H9 (cell line): ENCODE results near the gene PIGL. TPM values are rescaled to one million over a fixed set of nuclear protein-coding genes. Genes with fewer than 3 reads are reported as not detected.

Experiments
- DNase-seq: peaks from one replicate; pipeline ENCODE4 v3.0.0-alpha.2; 2017
- H2AFZ ChIP-seq: one replicate; pipeline ENCODE4 v1.6.1; 2013; ENCODE audit warnings: mild to moderate bottlenecking, low read length, control low read depth, moderate library complexity
- H2AK5ac ChIP-seq: 2 replicates; pipeline ENCODE4 v1.6.1; 2013; ENCODE audit warnings: low read length, control low read depth, mixed read lengths; ENCODE audit not compliant: insufficient read length
- H2BK120ac ChIP-seq: one replicate; pipeline ENCODE4 v1.6.1; 2013; ENCODE audit warnings: low read depth, mild to moderate bottlenecking, low read length, control low read depth, inconsistent platforms; ENCODE audit not compliant: poor library complexity, severe bottlenecking
- H2BK12ac ChIP-seq: 2 replicates; pipeline ENCODE4 v1.6.1; 2013; ENCODE audit warnings: low read length, control low read depth, mixed read lengths, low read depth; ENCODE audit not compliant: insufficient read length
- H2BK15ac ChIP-seq: 2 replicates; pipeline ENCODE4 v1.6.1; 2013; ENCODE audit warnings: low read depth, low read length, control low read depth
- H2BK20ac ChIP-seq: one replicate; pipeline ENCODE4 v1.6.1; 2013; ENCODE audit warnings: low read depth, mild to moderate bottlenecking, low read length, control low read depth, inconsistent platforms; ENCODE audit not compliant: poor library complexity, severe bottlenecking
- H2BK5ac ChIP-seq: 2 replicates; pipeline ENCODE4 v1.6.1; 2013; ENCODE audit warnings: low read length, control low read depth, mixed read lengths; ENCODE audit not compliant: insufficient read length
- H3K14ac ChIP-seq: 2 replicates; pipeline ENCODE4 v1.6.1; 2013; ENCODE audit warnings: low read length, control low read depth; ENCODE audit not compliant: insufficient read depth
- H3K18ac ChIP-seq: 2 replicates; pipeline ENCODE4 v1.6.1; 2013; ENCODE audit warnings: low read depth, mild to moderate bottlenecking, mixed read lengths, low read length, control low read depth; ENCODE audit not compliant: insufficient read length
- H3K23ac ChIP-seq: 2 replicates; pipeline ENCODE4 v1.6.1; 2013; ENCODE audit warnings: low read length, control low read depth, mixed read lengths, low read depth; ENCODE audit not compliant: insufficient read length
- H3K23me2 ChIP-seq: 2 replicates; pipeline ENCODE4 v1.6.1; 2013; ENCODE audit warnings: low read depth, mild to moderate bottlenecking, mixed read lengths, low read length, control low read depth; ENCODE audit not compliant: insufficient read length, poor library complexity, severe bottlenecking
- H3K27ac ChIP-seq: 2 replicates; pipeline ENCODE4 v1.5.1; 2013; ENCODE audit warnings: low read length, control low read depth, mixed read lengths, low read depth; ENCODE audit not compliant: insufficient read length
- H3K27me3 ChIP-seq: 2 replicates; pipeline ENCODE4 v1.6.1; 2013; ENCODE audit warnings: low read length, control low read depth, inconsistent platforms; ENCODE audit not compliant: insufficient read depth
- H3K4ac ChIP-seq: 2 replicates; pipeline ENCODE4 v1.6.1; 2013; ENCODE audit warnings: low read depth, mild to moderate bottlenecking, control low read depth, inconsistent platforms, low read length, moderate library complexity
- H3K4me1 ChIP-seq: 2 replicates; pipeline ENCODE4 v1.6.1; 2013; ENCODE audit warnings: low read length, control low read depth, inconsistent platforms; ENCODE audit not compliant: insufficient read depth
- H3K4me2 ChIP-seq: 2 replicates; pipeline ENCODE4 v1.6.1; 2013; ENCODE audit warnings: low read length, control low read depth, mixed read lengths; ENCODE audit not compliant: insufficient read length, insufficient read depth
- H3K56ac ChIP-seq: 2 replicates; pipeline ENCODE4 v1.6.1; 2013; ENCODE audit warnings: low read depth, mild to moderate bottlenecking, mixed read lengths, low read length, control low read depth; ENCODE audit not compliant: insufficient read length
- H3K79me1 ChIP-seq: 2 replicates; pipeline ENCODE4 v1.6.1; 2013; ENCODE audit warnings: low read depth, mild to moderate bottlenecking, moderate library complexity, low read length, control low read depth, inconsistent platforms; ENCODE audit not compliant: insufficient read depth, poor library complexity, severe bottlenecking
- H3K79me2 ChIP-seq: 2 replicates; pipeline ENCODE4 v1.6.1; 2013; ENCODE audit warnings: low read length, control low read depth, inconsistent platforms; ENCODE audit not compliant: insufficient read depth
- H3K9ac ChIP-seq: 2 replicates; pipeline ENCODE4 v1.6.1; 2013; ENCODE audit warnings: low read length, control low read depth, mixed read lengths; ENCODE audit not compliant: insufficient read length; ENCODE audit errors: extremely low read depth
- H3K9me3 ChIP-seq: one replicate; pipeline ENCODE4 v1.6.1; 2013; ENCODE audit warnings: low read depth, low read length, inconsistent platforms; ENCODE audit not compliant: control insufficient read depth
- H3T11ph ChIP-seq: one replicate; pipeline ENCODE4 v1.6.1; 2013; ENCODE audit warnings: mild to moderate bottlenecking, low read length, control low read depth, inconsistent platforms
- H4K20me1 ChIP-seq: one replicate; pipeline ENCODE4 v1.6.1; 2013; ENCODE audit not compliant: control insufficient read depth, insufficient read length, insufficient read depth
- H4K5ac ChIP-seq: 2 replicates; pipeline ENCODE4 v1.6.1; 2013; ENCODE audit warnings: low read depth, mild to moderate bottlenecking, mixed read lengths, low read length, control low read depth; ENCODE audit not compliant: insufficient read length
- H4K8ac ChIP-seq: replicated peaks from 2 replicates; pipeline ENCODE4 v1.6.1; 2013; ENCODE audit warnings: low read length, control low read depth, mixed read lengths, low read depth; ENCODE audit not compliant: insufficient read length
- H4K91ac ChIP-seq: 2 replicates; pipeline ENCODE4 v1.6.1; 2013; ENCODE audit warnings: low read depth, mild to moderate bottlenecking, moderate library complexity, mixed read lengths, low read length, control low read depth; ENCODE audit not compliant: insufficient read length
- H3K27ac Mint-ChIP-seq, 3 experiments: 2 replicates in 2 of 3; 3 replicates in 1 of 3; pipeline ENCODE4 v1.8.0; 2020 to 2021; ENCODE audit warnings: mixed read lengths in 3 of 3, mild to moderate bottlenecking in 1 of 3, moderate library complexity in 1 of 3
- H3K27me3 Mint-ChIP-seq: 2 replicates; pipeline ENCODE4 v1.8.0; 2021; ENCODE audit warnings: low read depth, mild to moderate bottlenecking, moderate library complexity, mixed read lengths
- H3K36me3 Mint-ChIP-seq, 3 experiments: 2 replicates in 2 of 3; 3 replicates in 1 of 3; pipeline ENCODE4 v1.8.0; 2020 to 2021; ENCODE audit warnings: low read depth in 3 of 3, mixed read lengths in 3 of 3; ENCODE audit not compliant: insufficient read depth in 1 of 3
- H3K4me1 Mint-ChIP-seq, 2 experiments: 2 replicates each; pipeline ENCODE4 v1.8.0; 2020; ENCODE audit warnings: mixed read lengths in 2 of 2
- H3K4me3 Mint-ChIP-seq, 2 experiments: 2 replicates in 1 of 2; 3 replicates in 1 of 2; pipeline ENCODE4 v1.8.0; 2020 to 2021; ENCODE audit warnings: mild to moderate bottlenecking in 2 of 2, mixed read lengths in 2 of 2, moderate library complexity in 1 of 2
- H3K9me3 Mint-ChIP-seq, 2 experiments: 2 replicates in 1 of 2; 3 replicates in 1 of 2; pipeline ENCODE4 v1.8.0; 2020; ENCODE audit warnings: mild to moderate bottlenecking in 2 of 2, mixed read lengths in 2 of 2, moderate library complexity in 1 of 2
- WGBS: extraction: QIAGEN DNeasy Blood & Tissue Kit; methylation state at CpG from one replicate; pipeline ENCODE4 v1.1.7; 2013; ENCODE audit warnings: missing lambda C conversion rate, low lambda C conversion rate, mixed read lengths; ENCODE audit not compliant: insufficient read length; ENCODE audit errors: extremely low coverage; 5-methylcytosine and 5-hydroxymethylcytosine counted together
- total RNA-seq: library from RNA; stranded (reverse); gene quantifications from 2 replicates; pipeline ENCODE4 v1.2.1, GENCODE V29; 2021
- TF ChIP-seq, protein P1 (sequence below): fragments of 200-600 bp; sonication (generic); conservative IDR thresholded peaks from 3 replicates; pipeline ENCODE4 v1.8.0; 2021; ENCODE audit warnings: antibody characterized with exemption, mild to moderate bottlenecking

The PIGL gene
- total RNA-seq, 1 experiment from 2014 or later: 21.6 TPM

DNA sequence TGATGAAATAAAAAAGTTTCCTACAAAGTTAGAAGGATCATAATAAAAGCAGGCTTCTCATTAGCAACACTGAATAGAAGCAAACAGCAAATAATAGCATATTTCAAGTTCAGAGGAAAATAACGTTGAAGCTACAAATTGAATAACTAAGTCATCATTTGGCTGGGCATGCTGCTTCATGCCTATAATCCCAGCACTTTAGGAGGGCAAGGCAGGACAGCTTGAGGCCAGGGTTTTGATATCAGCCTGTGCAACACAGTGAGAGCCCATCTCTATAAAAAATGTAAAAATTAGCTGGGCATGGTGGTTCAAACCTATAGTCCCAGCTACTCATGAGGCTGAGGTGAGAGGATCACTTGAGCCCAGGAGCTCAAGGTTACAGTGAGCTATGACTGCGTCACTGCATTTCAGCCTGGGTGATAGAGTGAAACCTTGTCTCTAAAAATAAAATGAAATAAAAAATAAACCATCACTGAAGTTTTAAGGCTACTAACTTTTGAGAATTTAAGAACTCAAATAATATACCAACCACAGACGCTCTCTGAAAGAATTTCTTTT, 27.1 kb upstream of the PIGL start:
- Histone ChIP-seq H3K23me2 (no peaks in the 10 kb centered on the region), H3K4me1 (no peaks in the 10 kb centered on the region), H3K27ac (no peak overlapping the region), H4K91ac (no peak overlapping the region), H2AK5ac (no peak overlapping the region), H2AFZ (no peak overlapping the region), H3K79me1 (no peaks in the 10 kb centered on the region), H4K5ac (no peak overlapping the region), H3K18ac (no peak overlapping the region), H3K4ac (no peak overlapping the region), H2BK15ac (no peak overlapping the region), H2BK5ac (no peak overlapping the region), H3T11ph (no peak overlapping the region), H2BK12ac (no peak overlapping the region), H3K23ac (no peak overlapping the region), H3K79me2 (no peaks in the 10 kb centered on the region; the same call in 1 of the 2 replicates), H3K56ac (no peak overlapping the region), H3K14ac (no peak overlapping the region), H2BK120ac (no peak overlapping the region), H4K20me1 (no peaks in the 10 kb centered on the region), H4K8ac (no peak overlapping the region), H3K9ac (no peak overlapping the region), H3K4me2 (no peak overlapping the region), H2BK20ac (no peak overlapping the region), H3K27me3 (no peaks in the 10 kb centered on the region), H3K9me3 (no peaks in the 10 kb centered on the region)
- no CpG with 5 or more reads among the region's 3 CpGs for WGBS
- Mint-ChIP-seq H3K36me3 (peaks cover 24 to 52% (median 48%) of the 10 kb centered on the region in 3 experiments; a peak in 6 of 7 replicates), H3K27ac (no peak overlapping the region), H3K9me3 (no peaks in the 10 kb centered on the region), H3K27me3 (no peaks in the 10 kb centered on the region), H3K4me1 (no peaks in the 10 kb centered on the region), H3K4me3 (no peak overlapping the region)
- DNase-seq: no peak
- TF ChIP-seq, protein P1, sequence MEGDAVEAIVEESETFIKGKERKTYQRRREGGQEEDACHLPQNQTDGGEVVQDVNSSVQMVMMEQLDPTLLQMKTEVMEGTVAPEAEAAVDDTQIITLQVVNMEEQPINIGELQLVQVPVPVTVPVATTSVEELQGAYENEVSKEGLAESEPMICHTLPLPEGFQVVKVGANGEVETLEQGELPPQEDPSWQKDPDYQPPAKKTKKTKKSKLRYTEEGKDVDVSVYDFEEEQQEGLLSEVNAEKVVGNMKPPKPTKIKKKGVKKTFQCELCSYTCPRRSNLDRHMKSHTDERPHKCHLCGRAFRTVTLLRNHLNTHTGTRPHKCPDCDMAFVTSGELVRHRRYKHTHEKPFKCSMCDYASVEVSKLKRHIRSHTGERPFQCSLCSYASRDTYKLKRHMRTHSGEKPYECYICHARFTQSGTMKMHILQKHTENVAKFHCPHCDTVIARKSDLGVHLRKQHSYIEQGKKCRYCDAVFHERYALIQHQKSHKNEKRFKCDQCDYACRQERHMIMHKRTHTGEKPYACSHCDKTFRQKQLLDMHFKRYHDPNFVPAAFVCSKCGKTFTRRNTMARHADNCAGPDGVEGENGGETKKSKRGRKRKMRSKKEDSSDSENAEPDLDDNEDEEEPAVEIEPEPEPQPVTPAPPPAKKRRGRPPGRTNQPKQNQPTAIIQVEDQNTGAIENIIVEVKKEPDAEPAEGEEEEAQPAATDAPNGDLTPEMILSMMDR: no peak
